22Rv1 (cell line): Measurements from ENCODE around the gene ATG9B.

Experiments used
- H3K27ac ChIP-seq: fragments of 450-650 bp; 2 replicates; pipeline ENCODE4 v1.5.1; 2017
- CTCF ChIP-seq: fragments of 450-650 bp; IDR thresholded peaks from 2 replicates; pipeline ENCODE4 v1.5.1; 2017; ENCODE audit warnings: mild to moderate bottlenecking
- ZFX ChIP-seq: fragments of 450-650 bp; IDR thresholded peaks from 2 replicates; pipeline ENCODE4 v1.6.1; 2017; ENCODE audit warnings: antibody characterized with exemption, borderline replicate concordance

The ATG9B gene

GRCh38 chr7:150998341-150998740 lies 26.0 kb downstream of the ATG9B start:
- no peak for TF ChIP-seq ZFX
- no peak for TF ChIP-seq CTCF
- no peak overlapping the region for H3K27ac ChIP-seq

GRCh38 chr7:150997817-150998216 lies 26.5 kb downstream of the ATG9B start:
- H3K27ac ChIP-seq = no peak overlapping the region
- TF ChIP-seq CTCF (no peak), ZFX (no peak)

GRCh38 chr7:150997075-150997511 lies 27.2 kb downstream of the ATG9B start:
- no peak for TF ChIP-seq ZFX
- TF ChIP-seq CTCF = no peak
- no peak overlapping the region for H3K27ac ChIP-seq

- no peak for TF ChIP-seq ZFX
- TF ChIP-seq CTCF = no peak
- H3K27ac ChIP-seq = no peak overlapping the region
Measured at GRCh38 chr7:150996376-150997074, 27.8 kb downstream of the ATG9B start.

- H3K27ac ChIP-seq = no peak overlapping the region
- TF ChIP-seq ZFX (no peak), CTCF (no peak)
Measured at GRCh38 chr7:150994838-150995510, 29.3 kb downstream of the ATG9B start.

GRCh38 chr7:150994141-150994837 lies 30.0 kb downstream of the ATG9B start:
- no peak overlapping the region for H3K27ac ChIP-seq
- TF ChIP-seq CTCF = no peak
- no peak for TF ChIP-seq ZFX

GRCh38 chr7:150993511-150993910 lies 30.8 kb downstream of the ATG9B start:
- no peak overlapping the region for H3K27ac ChIP-seq
- TF ChIP-seq CTCF = no peak
- no peak for TF ChIP-seq ZFX
